Retinal pigment epithelial cell (primary cell): Measurements from ENCODE around the gene PLCB4.
A peak's percentile ranks its signal among the peaks of the same experiment; 100 is the strongest.

ENCODE experiments used
- DNase-seq: peaks from one replicate; pipeline ENCODE4 v3.0.0-alpha.2; 2010; ENCODE audit warnings: low read depth
- H3K4me3 ChIP-seq: 2 replicates; pipeline ENCODE4 v1.5.1; 2011; ENCODE audit warnings: mild to moderate bottlenecking, low read length, control low read depth, moderate library complexity
- CTCF ChIP-seq: conservative IDR thresholded peaks from 2 replicates; pipeline ENCODE4 v1.5.1; 2011; ENCODE audit warnings: low read depth, low read length, control low read depth, inconsistent platforms

Gene PLCB4

DNA sequence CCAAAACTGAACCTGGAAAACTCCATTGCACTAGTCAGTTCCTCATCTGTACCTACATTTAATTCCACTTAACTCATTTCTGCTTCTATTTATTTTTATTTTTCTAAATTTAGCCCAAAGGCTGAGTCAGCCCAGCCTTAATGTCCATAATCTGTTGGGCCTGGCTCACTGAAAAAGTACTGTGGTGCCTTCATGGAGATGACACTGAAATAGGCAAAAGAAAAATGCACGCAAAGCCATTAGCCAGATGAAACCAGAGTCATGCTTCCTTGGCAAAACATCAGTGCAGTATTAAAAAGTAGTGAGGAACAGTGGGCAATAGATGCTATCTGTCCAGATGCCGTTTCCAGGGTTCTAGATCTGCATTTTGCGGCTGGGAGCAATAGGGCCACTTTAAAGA is 14.7 kb upstream of the PLCB4 start:
- no peak overlapping the region for H3K4me3 ChIP-seq
- DNase-seq: no peak

DNA sequence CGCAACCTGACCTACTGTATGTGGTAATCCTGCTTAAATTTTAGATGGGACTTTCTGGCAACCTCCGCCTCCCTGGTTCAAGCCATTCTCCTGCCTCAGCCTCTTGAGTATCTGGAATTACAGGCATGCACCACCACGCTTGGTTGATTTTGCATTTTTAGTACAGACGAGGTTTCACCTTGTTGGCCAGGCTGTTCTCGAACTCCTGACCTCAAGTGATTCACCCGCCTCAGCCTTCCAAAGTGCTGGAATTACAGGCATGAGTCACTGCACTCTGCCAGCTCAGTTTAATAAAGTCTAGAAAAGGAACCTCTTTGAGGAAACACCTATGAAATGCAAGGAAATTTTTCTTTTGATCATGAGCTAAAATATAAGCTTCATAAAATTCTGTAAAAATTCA is 9.0 kb upstream of the PLCB4 start:
- no peak for DNase-seq
- H3K4me3 ChIP-seq: no peak overlapping the region
- TF ChIP-seq CTCF: no peak

More for the DNA sequence above, 14.7 kb upstream of the PLCB4 start:
- TF ChIP-seq CTCF: no peak

GRCh38 chr20:9061434-9061833 is 7.5 kb upstream of the PLCB4 start:
- no peak for TF ChIP-seq CTCF
- no peak for DNase-seq
- no peak overlapping the region for H3K4me3 ChIP-seq

GRCh38 chr20:9062066-9062465 is 6.8 kb upstream of the PLCB4 start:
- H3K4me3 ChIP-seq: no peak overlapping the region
- no peak for TF ChIP-seq CTCF
- no peak for DNase-seq

GRCh38 chr20:9066191-9066590 is 2.7 kb upstream of the PLCB4 start:
- no peak overlapping the region for H3K4me3 ChIP-seq
- no peak for TF ChIP-seq CTCF
- no peak for DNase-seq

- DNase-seq: no peak
These were observed 570 bp upstream of the PLCB4 start for GRCh38 chr20:9068233-9068801.

More at GRCh38 chr20:9068233-9068801, 570 bp upstream of the PLCB4 start:
- peak overlapping the region; percentile 88 for H3K4me3 ChIP-seq
- no peak for TF ChIP-seq CTCF
